Islet precursor cell (in vitro differentiated cells): ENCODE data around the gene ADAMTS12.

ENCODE experiments used
- DNase-seq: peaks from one replicate; pipeline ENCODE4 v3.0.0-alpha.2; 2018

Gene ADAMTS12

DNA sequence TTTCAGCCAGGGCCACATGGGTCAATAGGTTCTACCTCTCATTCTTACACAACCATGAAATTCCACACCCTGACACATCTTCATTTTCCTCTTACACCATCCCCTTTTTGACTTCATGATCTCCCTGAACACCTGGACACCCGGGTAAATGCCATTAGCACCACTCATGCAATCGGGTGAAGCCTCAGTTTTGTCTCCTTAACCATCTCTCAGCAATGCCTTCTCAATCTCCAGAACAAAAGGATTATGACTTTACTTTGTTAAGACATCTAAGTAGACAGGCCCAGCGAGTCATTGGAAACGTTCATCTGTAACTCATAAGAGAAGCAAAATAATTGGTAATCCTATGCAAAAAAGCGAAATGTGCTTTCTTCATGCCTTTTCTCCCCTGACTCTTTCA is 49.9 kb downstream of the ADAMTS12 start:
- DNase-seq, result no peak

DNA sequence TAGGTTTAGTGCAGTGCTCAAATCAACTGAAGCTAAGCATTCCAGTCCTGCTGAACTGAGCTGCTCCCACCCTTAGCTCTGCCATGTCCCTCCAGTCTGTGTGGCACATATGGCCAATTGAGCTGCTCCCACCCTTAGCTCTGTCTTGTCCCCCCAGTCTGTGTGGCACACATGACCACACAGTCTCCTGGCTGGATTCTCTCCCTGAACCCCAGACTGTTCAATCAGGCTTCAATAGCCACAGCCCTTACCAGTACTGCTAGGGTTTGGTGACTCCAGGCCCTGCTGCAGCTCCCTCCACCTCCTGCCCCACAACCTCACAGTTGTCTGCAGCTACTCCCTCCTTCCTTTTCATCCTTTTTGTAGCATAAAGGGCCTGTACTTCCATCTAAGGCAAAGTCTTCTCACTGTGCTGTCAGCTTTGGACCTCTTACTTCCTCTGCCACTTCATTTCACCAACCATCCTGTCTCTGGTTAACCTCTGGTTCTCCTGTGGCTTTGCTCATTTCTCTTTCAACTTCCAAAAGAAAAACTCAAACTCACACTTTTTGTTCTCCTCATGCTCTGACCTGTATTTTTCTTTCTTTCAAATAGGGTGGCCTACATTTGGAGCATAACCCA is 50.8 kb downstream of the ADAMTS12 start:
- no peak for DNase-seq

DNA sequence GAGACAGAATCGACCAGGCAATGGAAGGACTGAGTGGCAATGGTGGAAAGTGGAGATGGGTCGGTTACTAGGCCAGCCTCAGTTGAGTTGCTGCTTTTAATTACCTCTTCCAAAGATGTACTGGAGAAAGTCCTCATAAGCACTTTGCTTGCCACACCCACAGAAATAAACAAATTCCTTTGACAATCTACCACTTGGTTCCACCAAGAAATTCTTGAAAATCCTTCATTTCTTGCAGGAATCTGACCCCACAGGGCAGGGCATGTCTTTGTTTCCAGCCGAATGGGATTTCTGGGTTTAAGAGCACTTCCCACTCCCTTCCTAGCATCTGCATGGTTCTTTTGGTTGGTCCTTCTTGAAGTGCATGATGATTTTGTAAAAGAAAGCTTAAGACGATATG is 54.5 kb downstream of the ADAMTS12 start:
- no peak for DNase-seq

DNA sequence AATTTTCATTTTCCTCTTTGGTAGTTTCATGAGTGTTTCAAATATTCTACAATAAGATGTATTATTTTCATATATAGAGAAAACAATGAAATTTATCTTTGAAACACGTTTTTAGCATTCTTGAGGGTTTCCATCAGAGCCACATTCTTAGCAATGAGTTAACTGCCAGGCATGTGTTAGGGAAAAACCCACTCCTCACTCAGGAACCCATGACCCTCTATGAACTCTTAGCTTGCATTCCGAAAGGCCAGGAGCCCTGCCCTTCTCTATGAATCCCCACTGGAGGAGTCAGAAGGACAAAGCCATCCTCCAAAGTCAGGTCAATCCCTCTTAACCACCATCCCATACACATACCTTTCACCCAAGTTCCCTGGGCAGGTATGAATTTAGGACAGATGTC is 57.5 kb downstream of the ADAMTS12 start:
- DNase-seq, result no peak

DNA sequence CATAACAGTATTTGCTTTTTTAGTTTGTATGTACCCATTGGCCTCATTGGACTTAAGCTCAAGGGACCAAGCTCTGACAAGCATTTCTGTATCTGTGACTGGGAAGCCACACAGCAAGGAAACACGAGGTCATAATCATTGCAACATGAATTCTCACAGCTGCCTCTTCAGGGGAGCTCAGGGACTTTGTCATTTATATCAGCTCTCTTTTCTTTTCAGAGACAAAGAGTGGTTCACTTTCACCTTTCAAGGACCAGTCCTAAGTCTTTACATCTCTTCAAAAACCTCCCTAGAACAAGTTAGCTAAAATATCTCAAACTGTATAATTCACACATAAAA is 58.6 kb downstream of the ADAMTS12 start:
- DNase-seq, result no peak

DNA sequence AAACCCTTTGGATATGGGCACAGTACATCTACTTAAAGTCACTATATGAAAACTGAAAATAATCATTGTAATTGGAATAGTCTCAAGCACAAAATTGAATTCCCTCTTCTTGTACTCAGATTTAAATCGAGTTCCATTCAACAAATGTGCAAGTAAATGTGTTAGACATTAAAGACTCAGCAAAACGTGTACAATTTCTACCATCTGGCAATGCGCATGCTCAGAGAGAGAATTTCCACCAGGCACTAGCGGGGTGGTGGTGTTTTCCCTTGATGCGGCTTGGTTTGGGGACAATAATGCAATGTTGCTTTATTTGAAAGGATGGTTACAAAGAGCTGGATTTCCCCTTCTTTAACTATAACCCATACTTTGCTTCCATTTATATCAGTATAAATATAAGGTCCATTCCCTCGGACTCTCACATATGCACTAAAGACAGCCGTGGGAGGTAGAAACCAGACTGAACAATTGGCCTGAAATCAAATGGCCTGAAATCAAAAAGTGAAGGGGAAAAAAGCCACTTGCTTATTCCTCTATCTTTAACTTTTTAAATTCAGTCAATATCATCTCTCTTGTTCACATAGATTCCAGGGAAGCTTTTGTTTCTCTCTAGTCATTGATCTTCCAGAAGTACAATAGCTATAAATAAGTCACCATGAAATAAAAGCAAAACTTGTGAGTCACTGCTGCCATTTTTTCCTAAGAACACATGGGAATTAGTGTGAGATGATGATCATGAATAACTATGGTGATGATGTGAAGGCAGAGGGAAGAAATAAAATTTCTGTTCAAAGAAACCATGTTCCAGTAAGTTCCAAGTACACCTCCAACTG is 59.2 kb downstream of the ADAMTS12 start:
- no peak for DNase-seq

DNA sequence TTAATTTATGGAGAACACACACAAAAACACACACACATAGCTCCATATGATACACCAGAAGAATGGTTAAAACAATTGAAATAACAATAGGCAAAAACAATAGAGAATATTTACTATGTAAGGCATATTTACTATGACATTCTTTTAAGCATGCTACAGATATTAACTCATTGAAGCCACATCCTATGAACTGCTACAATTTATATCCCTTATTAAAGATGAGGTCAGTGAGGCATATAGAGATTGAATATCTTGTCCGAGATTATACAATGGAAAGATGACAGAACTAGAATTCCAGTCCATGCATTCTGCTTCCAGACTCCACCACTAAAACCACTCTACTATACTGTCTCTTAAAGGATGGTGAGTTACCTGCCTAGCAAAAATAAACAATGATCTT is 60.7 kb downstream of the ADAMTS12 start:
- no peak for DNase-seq

DNA sequence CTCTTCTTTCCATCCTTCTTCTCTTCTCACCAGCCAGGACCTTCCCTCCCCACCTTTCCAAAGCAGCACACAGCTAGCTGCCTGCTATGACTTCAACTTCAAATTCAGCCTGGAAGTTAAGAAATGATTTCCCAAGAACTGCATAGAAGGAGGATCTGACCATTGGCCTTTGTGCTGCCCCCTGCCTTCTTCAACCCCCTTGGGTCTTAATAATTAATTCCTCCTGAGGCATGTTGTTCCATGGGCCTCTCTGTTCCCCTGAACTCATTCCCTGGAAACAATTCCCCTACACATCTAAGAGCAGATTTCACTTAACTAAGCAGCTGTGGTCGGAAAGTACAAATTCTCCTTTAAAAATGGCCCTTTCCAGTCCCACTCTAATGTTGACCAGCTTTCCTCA is 62.4 kb downstream of the ADAMTS12 start:
- DNase-seq, result no peak

DNA sequence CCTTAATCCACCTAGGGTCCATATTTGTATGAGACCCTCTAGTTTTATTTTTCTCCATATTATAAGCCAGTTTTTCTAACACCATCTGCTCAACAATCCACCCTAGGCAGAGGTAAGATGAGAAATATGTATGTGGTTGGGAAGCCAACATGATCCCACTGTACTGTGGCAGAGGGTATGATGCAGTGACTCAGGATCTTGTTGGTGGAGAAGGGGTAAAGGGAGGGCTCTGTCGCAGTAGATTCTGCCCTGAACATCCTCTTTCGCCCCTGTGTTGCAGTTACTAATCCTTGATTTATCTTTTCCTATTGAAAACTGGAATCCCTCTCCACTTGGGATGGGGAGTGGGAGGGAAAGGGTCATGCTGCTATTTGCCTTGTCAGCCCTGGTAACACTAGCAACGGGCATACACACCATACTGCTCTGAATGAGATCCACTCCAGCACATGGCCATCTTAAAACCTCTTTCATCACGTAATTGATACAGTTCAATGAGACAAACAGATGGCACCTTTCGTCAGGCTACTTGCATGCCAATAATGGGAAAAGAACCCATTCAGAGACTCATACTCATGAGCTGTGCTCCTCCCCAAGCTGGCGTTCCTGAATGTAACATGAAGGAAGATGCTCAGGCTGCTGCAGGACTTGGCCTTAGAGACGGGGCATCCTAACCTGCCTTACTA is 63.0 kb downstream of the ADAMTS12 start:
- no peak for DNase-seq

DNA sequence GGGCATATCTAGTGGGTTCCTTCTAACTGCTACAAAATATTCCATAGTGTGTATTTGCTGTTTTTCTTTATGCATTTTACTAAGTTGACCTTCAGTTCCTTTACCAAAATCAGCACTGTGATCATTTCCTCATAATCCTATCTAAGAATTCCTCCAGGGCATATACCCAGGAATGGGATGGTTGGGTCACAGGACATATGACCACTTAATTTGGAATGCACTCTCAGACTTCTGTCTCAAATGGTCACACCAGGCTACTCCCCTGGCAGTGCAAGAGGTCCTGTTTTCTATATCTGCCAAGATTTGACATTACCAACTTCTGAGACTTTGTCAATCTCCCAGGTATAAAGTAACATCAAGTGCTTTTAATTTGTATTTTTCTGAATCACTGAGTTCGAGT is 63.9 kb downstream of the ADAMTS12 start:
- no peak for DNase-seq

DNA sequence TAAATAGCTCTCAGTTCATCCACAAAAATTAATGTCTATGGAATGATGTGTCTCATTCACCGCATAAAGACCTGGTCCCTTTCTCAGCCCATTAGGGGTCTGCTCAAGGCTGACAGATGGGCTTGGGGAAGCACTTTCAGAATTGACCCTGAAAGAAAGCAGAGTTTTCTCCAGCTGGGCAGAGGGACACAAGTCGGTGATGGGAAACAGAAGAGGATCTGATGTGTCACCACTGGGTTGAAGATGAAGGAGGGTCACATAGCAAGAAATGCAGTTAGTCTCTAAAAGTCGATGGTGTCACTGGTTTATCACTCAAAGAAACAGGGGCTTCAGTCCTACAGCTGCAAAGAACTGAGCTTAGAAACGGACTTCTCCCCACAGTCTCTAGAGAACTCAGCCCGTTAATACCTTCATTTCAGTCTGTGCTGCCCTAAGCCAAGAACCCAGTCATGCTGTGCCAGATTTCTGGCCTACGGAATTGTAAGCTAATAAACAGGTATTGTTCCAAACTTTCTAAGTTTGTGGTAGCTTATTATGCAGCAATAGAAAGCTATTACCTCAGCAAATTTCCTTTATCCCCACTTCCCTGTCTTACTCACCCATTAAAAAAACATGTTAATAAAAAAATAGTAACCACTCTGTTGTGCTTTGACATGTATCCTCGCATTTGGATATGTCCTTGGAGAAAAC is 64.6 kb downstream of the ADAMTS12 start:
- no peak for DNase-seq

DNA sequence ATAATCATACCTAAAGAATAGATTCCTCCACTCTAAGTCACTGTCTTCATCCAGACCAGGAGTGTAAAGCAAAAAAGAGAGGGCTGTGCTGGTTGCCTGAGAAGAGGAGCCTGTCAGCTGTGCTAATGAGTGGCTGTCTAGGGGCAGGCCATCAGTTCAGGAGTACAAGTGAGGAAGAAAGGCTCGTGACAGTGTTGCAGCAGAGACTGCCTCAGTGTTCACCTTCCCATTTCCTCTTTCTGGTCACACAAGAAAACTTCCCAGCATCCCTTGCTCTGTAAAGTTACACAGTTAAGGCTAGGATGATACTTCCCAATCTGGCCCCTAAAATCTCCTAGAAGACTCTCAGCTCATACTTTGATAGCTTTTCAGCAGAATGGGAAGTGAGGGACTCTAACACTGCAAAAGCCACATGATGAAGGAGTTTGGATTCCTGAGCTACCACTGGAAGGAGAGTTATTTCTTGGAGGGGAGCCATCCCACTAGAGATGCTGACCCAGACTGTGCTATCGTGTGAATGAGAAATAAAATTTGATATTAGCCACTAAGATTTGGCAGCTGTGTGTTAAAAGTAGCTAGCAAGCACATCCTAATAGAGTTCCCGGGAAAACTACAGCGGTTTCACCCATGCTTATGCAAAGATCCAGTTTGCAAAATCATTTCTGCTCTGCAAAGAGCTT is 67.1 kb downstream of the ADAMTS12 start:
- DNase-seq, result no peak

DNA sequence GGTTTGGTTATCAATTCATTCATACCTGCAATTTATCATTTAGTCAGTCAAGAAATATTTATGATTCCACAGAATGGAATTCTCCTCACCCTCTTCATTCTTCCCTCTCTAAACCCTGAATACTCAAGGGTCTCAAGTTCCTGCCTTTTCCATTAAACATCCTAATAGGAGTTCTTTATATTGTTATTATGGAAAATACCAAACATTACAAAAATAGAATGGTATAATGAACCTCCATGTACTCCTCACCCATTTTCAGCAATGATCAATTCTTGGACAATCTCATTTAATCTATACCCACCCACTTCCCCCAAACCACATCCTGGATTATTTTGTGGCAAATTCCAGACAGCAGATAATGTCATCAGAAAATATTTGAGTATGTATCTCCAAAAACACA is 74.5 kb downstream of the ADAMTS12 start:
- DNase-seq, result no peak

DNA sequence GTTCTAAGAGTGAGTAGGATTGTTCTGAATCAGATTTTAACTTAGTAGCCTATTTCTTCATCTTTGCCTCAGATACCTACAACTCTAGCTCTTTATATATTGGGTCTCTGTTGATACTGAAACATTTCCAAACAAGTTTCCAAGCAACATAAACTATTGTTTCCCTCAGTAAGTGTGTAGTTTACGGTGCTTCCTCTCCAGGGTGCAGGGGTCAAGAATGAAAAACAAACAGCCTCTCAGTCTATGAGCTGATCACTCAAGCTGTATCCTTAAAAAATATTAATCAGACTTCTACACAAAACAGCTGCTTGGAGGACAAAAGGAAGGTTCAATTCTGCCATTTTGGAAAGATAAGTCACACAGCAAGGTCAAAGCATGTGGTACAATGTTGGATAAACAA is 75.0 kb downstream of the ADAMTS12 start:
- DNase-seq, result no peak

DNA sequence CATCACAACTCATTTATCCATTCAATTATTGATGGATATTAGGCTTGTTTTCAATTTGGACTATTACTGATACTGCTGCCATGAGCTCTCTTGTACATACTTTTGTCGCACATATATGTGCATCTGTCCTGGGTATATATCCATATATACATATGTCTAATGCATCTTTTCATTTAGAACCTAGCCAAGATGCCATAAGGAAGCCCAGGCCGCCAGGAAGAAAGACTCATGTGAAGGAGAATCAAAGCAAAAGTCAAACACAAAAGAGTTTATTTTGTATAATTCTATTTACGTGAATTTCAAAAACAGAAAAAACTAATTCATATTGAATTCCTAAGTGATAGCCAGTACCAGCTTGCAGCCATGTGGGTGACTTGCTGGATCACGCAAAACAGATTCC is 79.0 kb downstream of the ADAMTS12 start:
- DNase-seq, result no peak

DNA sequence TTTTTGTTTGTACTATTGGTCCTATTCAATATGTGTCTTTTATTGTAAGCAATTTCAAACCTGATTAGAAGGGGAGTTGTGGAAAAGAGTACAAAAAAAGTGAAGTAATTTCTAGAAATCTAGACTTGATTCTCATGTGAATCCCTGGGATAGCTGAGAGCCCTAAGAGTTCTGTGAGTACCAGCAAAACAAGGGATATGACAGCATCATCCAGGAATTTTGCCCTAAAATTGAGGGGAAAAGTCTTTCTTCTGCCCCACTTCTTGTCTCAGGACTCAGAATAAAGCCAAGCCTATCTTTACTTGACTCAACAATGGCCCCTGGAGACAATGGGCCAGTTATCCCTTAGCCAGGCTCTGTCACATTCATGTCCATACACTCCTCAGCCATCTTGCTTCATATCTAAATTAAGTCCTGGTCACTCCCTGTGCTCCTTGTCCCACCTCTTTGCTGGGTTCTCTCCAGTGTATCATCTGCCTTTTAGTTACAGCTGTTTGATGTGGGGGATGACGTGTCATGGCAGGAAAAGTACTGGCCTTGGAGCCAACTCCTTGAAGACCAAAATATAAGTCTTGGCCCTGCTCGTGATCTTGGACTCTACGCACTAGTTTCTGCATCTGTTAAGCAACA is 81.2 kb downstream of the ADAMTS12 start:
- no peak for DNase-seq

DNA sequence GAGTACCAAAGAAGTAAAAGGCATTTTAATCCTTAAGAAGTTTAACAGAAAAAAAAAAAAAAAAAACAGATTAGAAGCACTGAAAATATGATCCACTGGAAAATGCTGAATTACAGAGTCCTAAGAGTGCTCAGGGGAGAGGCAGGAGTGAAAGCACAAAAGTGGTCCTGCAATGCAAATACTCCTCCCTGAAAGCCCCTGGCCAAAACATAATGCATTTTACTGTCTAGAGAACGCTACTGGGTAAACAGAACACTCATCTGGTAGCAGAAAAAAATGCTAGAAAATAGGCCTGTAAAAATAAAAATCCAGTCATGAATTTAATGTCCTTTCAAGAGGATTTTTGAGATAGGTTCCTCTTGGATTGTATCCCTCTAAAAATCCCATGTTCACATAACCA is 81.9 kb downstream of the ADAMTS12 start:
- DNase-seq, result no peak

DNA sequence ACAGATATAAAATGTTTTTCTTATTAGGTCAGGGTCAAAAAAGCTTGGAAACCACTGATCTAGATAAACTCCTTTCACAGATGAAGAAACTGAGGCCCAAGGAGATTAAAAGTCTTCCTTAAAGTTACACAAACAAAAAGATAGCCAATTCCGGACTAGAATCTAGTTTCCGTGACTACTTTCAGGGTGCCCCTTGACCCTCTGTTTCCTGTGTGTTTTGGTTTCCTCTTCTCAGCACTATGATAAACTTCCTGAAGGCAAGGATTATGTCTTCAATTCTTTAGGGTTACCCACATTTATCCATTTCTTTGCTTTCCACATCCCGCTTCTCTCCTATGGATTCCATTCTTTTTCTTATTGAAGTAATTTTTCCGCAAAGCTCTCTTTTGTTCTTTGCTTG is 83.1 kb downstream of the ADAMTS12 start:
- no peak for DNase-seq

DNA sequence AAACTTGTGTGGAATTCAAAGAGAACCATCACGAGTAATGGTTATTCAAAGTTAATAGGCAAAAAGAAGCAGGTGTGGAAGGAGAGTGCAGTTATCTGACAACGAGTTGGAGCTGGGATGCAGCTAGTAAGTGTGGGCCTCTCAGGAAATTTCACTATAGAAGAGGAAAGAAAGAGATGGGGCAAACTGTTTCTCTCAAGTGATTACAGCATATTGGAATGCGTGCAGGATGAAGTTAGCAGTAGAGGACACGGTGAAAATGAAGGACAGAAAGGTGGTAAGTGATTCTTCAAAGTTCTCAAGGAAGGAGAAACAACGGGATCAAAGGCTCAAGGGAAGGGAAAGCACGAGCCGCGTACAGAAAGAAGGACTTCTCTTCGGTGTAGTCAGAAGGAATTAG is 84.0 kb downstream of the ADAMTS12 start:
- DNase-seq, result no peak

DNA sequence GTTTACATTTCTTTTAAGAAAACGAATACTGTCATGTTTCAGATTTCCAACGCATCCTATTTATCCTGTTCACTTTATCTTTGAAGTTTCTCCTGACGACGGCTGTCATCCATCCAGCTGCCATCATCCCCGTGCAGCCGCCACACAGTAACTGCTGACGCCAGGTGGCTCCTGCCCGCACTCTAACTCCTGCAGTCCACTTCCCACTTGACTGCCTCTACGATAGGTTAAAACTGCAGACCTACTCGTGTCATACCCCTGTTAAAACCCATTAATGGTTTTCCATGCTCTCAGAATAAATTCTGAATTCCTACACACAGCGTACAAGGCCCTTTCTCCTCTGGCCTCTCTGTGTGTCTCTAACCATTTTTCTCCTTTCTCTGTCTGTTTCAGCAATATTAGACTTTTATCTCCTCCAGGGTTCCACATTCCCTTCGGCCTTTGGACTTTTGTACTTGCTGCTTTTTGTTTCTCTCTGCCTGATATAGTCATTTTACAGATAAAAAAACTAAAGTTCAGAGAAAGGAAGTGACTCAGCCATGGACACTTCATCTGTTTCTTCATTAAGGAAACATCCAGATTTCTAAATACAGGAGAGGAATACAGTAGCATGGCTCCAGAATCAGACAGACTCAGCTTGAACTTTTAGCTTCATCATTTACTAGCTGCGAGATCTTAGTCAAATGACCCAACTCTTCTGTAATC is 84.9 kb downstream of the ADAMTS12 start:
- DNase-seq, result no peak

DNA sequence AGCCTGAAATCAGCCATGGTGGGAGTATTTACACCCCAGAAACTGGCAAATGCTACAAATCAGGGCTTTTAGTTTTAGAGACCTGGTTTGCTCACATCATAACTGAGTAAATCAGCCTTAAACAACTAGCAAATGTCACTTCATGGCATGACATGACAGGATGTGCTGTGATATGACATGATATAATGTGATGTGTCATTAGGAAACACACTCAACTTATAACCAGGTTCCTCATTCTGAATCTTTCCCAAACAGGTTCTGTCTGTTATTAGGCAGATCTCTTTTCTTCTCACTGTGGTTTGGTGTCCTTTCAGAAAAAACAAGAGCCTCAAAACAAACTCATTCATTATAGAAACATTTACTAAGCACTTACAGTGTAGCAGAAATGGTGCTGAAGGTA is 90.5 kb downstream of the ADAMTS12 start:
- DNase-seq, result no peak
